HCT116 (cell line): ENCODE data around the gene CERS2. TPM values are rescaled to one million over a fixed set of nuclear protein-coding genes. Genes with fewer than 3 reads are reported as not detected.

ENCODE experiments used
- ATAC-seq: fragments of 200-7000 bp; cut with Tn5 transposase; 2 replicates; pipeline ENCODE4 v1.9.1; 2020; ENCODE audit warnings: mild to moderate bottlenecking, moderate library complexity
- BruUV-seq: library from RNA; stranded (reverse); fragments of 400-500 nt; replicated peaks from 2 replicates; lab custom pipeline; 2021; lab: Mats Ljungman, UMichigan
- CTCF ChIA-PET: fragments of 300-600 bp; sonication (Branson Sonifier 250); formaldehyde crosslinking; loops from one replicate; lab custom pipeline; 2021; ENCODE audit warnings: antibody characterized with exemption; lab: Charles Lee
- POLR2A ChIA-PET: fragments of 300-600, 350-600 bp; sonication (Branson Sonifier 250); formaldehyde crosslinking; loops from one replicate; lab custom pipeline; 2021; ENCODE audit warnings: antibody characterized with exemption; lab: Charles Lee
- RAD21 ChIA-PET, 2 experiments: fragments of 300-600 bp; sonication (Branson Sonifier 250); formaldehyde crosslinking; loops; one replicate each; lab custom pipeline; 2023; ENCODE audit warnings: low total read pairs in 2 of 2; ENCODE audit not compliant: uncharacterized antibody in 2 of 2, unreplicated experiment in 2 of 2, low non-redundant PET in 1 of 2; lab: Charles Lee
- DNase-seq: peaks from one replicate; pipeline ENCODE4 v3.0.0-alpha.2; 2010; ENCODE audit warnings: low read depth, low spot score
- H2AFZ ChIP-seq: fragments of 200-600 bp; shearing (Covaris generic), sonication (generic); 2 replicates; pipeline ENCODE4 v1.6.1; 2017; ENCODE audit warnings: low read depth, mixed run types, mixed read lengths, antibody characterized with exemption, low read length; ENCODE audit not compliant: poor library complexity, severe bottlenecking
- H3K27ac ChIP-seq: 2 replicates; pipeline ENCODE4 v1.5.1; 2012; ENCODE audit warnings: low read depth, low read length
- H3K27me3 ChIP-seq: fragments of 200-600 bp; sonication (generic); 2 replicates; pipeline ENCODE4 v1.6.1; 2016; ENCODE audit warnings: mixed run types, low read length, mixed read lengths; ENCODE audit not compliant: insufficient read depth
- H3K36me3 ChIP-seq, 2 experiments: fragments of 200-500 bp in 1 of 2; fragments of 200-600 bp in 1 of 2; sonication (Bioruptor generic) in 1 of 2; sonication (generic) in 1 of 2; 2 replicates each; pipeline versions ENCODE4 v1.5.1 to v1.6.1; 2014 to 2016; ENCODE audit warnings: low read length in 2 of 2, inconsistent platforms in 1 of 2, mixed read lengths in 1 of 2, mixed run types in 1 of 2; ENCODE audit not compliant: insufficient read depth in 2 of 2, control insufficient read depth in 1 of 2
- H3K4me1 ChIP-seq, 2 experiments: fragments of 200-600 bp in 1 of 2; sonication (generic) in 1 of 2; 2 replicates each; pipeline versions ENCODE4 v1.5.1 to v1.6.1; 2012 to 2017; ENCODE audit warnings: low read length in 2 of 2, inconsistent platforms in 1 of 2, mild to moderate bottlenecking in 1 of 2, mixed read lengths in 1 of 2, mixed run types in 1 of 2, moderate library complexity in 1 of 2; ENCODE audit not compliant: insufficient read depth in 2 of 2, control insufficient read depth in 1 of 2
- H3K4me2 ChIP-seq: fragments of 200-600 bp; sonication (generic); 2 replicates; pipeline ENCODE4 v1.6.1; 2017; ENCODE audit warnings: mixed run types, low read length, mixed read lengths
- H3K4me3 ChIP-seq, 2 experiments: fragments of 200-600 bp in 1 of 2; sonication (generic) in 1 of 2; replicated peaks in 1 of 2; 2 replicates each; pipeline ENCODE4 v1.5.1; 2011 to 2016; ENCODE audit warnings: low read length in 2 of 2, control low read depth in 1 of 2, low read depth in 1 of 2, mild to moderate bottlenecking in 1 of 2, mixed read lengths in 1 of 2, mixed run types in 1 of 2
- H3K79me2 ChIP-seq: fragments of 200-600 bp; sonication (generic); 2 replicates; pipeline ENCODE4 v1.6.1; 2017; ENCODE audit warnings: mild to moderate bottlenecking, mixed run types, low read length, moderate library complexity, mixed read lengths; ENCODE audit not compliant: insufficient read depth
- H3K9ac ChIP-seq: fragments of 200-600 bp; sonication (generic); 2 replicates; pipeline ENCODE4 v1.6.1; 2016; ENCODE audit warnings: low read length, mixed read lengths
- H3K9me2 ChIP-seq: fragments of 200-600 bp; sonication (generic), shearing (Covaris generic); 2 replicates; pipeline ENCODE4 v1.6.1; 2017; ENCODE audit warnings: mixed run types, mild to moderate bottlenecking, moderate library complexity; ENCODE audit not compliant: insufficient read depth
- H3K9me3 ChIP-seq, 2 experiments: fragments of 200-500 bp in 1 of 2; fragments of 200-600 bp in 1 of 2; sonication (Bioruptor generic) in 1 of 2; sonication (generic) in 1 of 2; 2 replicates each; pipeline ENCODE4 v1.6.1; 2014 to 2017; ENCODE audit warnings: low read length in 2 of 2, mixed read lengths in 2 of 2, inconsistent platforms in 1 of 2, low read depth in 1 of 2, mild to moderate bottlenecking in 1 of 2, mixed run types in 1 of 2, moderate library complexity in 1 of 2; ENCODE audit not compliant: control insufficient read depth in 1 of 2, insufficient read depth in 1 of 2
- H4K20me1 ChIP-seq: fragments of 200-600 bp; sonication (generic), shearing (Covaris generic); 2 replicates; pipeline ENCODE4 v1.6.1; 2017; ENCODE audit warnings: mixed run types, mild to moderate bottlenecking, moderate library complexity; ENCODE audit not compliant: insufficient read depth
- CBX3 ChIP-seq: IDR thresholded peaks from 2 replicates; pipeline ENCODE4 v1.6.1; 2012; ENCODE audit warnings: low read depth
- CEBPB ChIP-seq: IDR thresholded peaks from 2 replicates; pipeline ENCODE4 v1.6.1; 2012; ENCODE audit warnings: low read depth
- EGR1 ChIP-seq: IDR thresholded peaks from 2 replicates; pipeline ENCODE4 v1.6.1; 2012; ENCODE audit warnings: low read depth
- ELF1 ChIP-seq: IDR thresholded peaks from 2 replicates; pipeline ENCODE4 v1.6.1; 2012; ENCODE audit warnings: low read depth, borderline replicate concordance
- EZH2 ChIP-seq: fragments of 200-600 bp; sonication (generic); IDR thresholded peaks from 2 replicates; pipeline ENCODE4 v1.6.1; 2017; ENCODE audit warnings: antibody characterized with exemption, mixed run types
- EZH2phosphoT487 ChIP-seq: fragments of 200-600 bp; IDR thresholded peaks from 2 replicates; pipeline ENCODE4 v1.6.1; 2018; ENCODE audit warnings: antibody characterized with exemption, borderline replicate concordance
- JUND ChIP-seq: IDR thresholded peaks from 2 replicates; pipeline ENCODE4 v1.6.1; 2012
- POLR2AphosphoS5 ChIP-seq: IDR thresholded peaks from 2 replicates; pipeline ENCODE4 v1.6.1; 2011; ENCODE audit warnings: mild to moderate bottlenecking, low read depth, low read length, moderate library complexity
- SIN3A ChIP-seq: IDR thresholded peaks from 2 replicates; pipeline ENCODE4 v1.6.1; 2012; ENCODE audit warnings: low read depth
- SP1 ChIP-seq: IDR thresholded peaks from 2 replicates; pipeline ENCODE4 v1.6.1; 2012; ENCODE audit warnings: low read depth
- TCF7L2 ChIP-seq: IDR thresholded peaks from 2 replicates; pipeline ENCODE4 v1.7.0; 2011; ENCODE audit warnings: borderline replicate concordance, inconsistent platforms; ENCODE audit not compliant: insufficient read depth, insufficient read length; ENCODE audit errors: extremely low read depth
- YY1 ChIP-seq: IDR thresholded peaks from 2 replicates; pipeline ENCODE4 v1.6.1; 2011; ENCODE audit warnings: low read length, low read depth, moderate library complexity, mild to moderate bottlenecking; ENCODE audit not compliant: insufficient replicate concordance; ENCODE audit errors: extremely low read depth
- ZNF274 ChIP-seq: fragments of 200-500 bp; sonication (Bioruptor generic); IDR thresholded peaks from 2 replicates; pipeline ENCODE4 v1.6.1; 2014; ENCODE audit warnings: mild to moderate bottlenecking, low read depth, low read length, inconsistent platforms
- intact Hi-C: fragments of 100-400 bp; cut with micrococcal nuclease; formaldehyde crosslinking; loops from 2 replicates; pipeline ENCODE4 v1.10.0; 2022
- total RNA-seq: library from RNA; stranded (reverse); gene quantifications from one replicate; pipeline ENCODE4 v1.2.1, GENCODE V29; 2021; ENCODE audit not compliant: unreplicated experiment
- TF ChIP-seq, protein P1 (sequence below): IDR thresholded peaks from 2 replicates; pipeline ENCODE4 v1.6.1; 2011; ENCODE audit warnings: mild to moderate bottlenecking, low read length, moderate library complexity; ENCODE audit not compliant: insufficient replicate concordance; ENCODE audit errors: extremely low read depth
- TF ChIP-seq, protein P2 (sequence below): IDR thresholded peaks from 2 replicates; pipeline ENCODE4 v1.6.1; 2012; ENCODE audit warnings: low read depth
- TF ChIP-seq, protein P3 (sequence below): IDR thresholded peaks from 2 replicates; pipeline ENCODE4 v1.6.1; 2012
- TF ChIP-seq, protein P4 (sequence below): IDR thresholded peaks from 2 replicates; pipeline ENCODE4 v1.6.1; 2012

The CERS2 gene
- total RNA-seq, 1 experiment from 2014 or later = 218 TPM

DNA sequence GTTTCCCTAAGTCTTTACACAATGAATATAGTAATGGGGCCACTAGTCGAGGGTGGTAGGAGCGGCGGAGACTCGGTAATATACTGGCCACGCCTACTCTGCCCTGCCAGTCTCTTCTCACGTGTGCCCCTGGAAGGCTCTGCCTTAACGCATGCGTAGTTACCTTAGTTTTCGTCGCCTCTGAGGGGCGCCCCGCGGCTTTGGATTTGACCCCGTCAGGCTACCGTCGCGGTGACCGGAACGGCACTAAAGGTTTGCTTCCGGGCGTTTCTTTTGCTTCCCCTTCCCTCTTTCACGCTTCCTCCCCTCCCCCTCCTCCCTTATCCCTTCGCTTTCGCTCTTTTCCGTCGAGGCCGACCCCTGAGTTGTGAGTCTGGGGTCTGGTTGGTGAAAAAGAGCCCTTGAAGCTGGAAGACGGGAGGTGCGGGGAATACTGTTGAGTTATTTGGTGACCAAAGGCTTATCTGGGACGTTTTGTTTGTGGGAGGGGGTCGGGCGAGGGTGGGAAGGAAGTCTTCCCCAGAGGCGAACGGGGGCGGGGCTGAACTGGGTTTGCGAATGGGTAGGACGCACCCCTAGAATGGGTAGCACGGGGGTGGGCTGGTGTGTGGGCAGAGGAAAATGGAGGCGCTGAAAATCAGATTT lies 48.4 kb downstream of the CERS2 start, which contains the start of gene SETDB1:
Gene SETDB1 (plus strand): TSS at position 267 of the 645 bp plus-strand sequence. CDS start 1,352 bp downstream, outside the sequence.
- H3K36me3 ChIP-seq = peaks cover 17 to 34% of the 10 kb centered on the region in 2 experiments
- H3K9ac ChIP-seq = peak within 1 kb of the TSS; percentile 93
- TF ChIP-seq CEBPB (no peak), EGR1 (peak; percentile 58), SP1 (peak; percentile 80), CBX3 (0 out of 2 replicates have a peak, but pooled peaks have one; percentile 54), JUND (no peak), ELF1 (peak; percentile 83), POLR2AphosphoS5 (peak; percentile 77), TCF7L2 (peak; percentile 34), EZH2phosphoT487 (no peak), EZH2 (no peak), YY1 (peak; percentile 71), ZNF274 (no peak), SIN3A (peak; percentile 54; the same call in 1 of the 2 replicates)
- TF ChIP-seq, protein P1, sequence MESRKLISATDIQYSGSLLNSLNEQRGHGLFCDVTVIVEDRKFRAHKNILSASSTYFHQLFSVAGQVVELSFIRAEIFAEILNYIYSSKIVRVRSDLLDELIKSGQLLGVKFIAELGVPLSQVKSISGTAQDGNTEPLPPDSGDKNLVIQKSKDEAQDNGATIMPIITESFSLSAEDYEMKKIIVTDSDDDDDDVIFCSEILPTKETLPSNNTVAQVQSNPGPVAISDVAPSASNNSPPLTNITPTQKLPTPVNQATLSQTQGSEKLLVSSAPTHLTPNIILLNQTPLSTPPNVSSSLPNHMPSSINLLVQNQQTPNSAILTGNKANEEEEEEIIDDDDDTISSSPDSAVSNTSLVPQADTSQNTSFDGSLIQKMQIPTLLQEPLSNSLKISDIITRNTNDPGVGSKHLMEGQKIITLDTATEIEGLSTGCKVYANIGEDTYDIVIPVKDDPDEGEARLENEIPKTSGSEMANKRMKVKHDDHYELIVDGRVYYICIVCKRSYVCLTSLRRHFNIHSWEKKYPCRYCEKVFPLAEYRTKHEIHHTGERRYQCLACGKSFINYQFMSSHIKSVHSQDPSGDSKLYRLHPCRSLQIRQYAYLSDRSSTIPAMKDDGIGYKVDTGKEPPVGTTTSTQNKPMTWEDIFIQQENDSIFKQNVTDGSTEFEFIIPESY = peak; percentile 80
- TF ChIP-seq, protein P2, sequence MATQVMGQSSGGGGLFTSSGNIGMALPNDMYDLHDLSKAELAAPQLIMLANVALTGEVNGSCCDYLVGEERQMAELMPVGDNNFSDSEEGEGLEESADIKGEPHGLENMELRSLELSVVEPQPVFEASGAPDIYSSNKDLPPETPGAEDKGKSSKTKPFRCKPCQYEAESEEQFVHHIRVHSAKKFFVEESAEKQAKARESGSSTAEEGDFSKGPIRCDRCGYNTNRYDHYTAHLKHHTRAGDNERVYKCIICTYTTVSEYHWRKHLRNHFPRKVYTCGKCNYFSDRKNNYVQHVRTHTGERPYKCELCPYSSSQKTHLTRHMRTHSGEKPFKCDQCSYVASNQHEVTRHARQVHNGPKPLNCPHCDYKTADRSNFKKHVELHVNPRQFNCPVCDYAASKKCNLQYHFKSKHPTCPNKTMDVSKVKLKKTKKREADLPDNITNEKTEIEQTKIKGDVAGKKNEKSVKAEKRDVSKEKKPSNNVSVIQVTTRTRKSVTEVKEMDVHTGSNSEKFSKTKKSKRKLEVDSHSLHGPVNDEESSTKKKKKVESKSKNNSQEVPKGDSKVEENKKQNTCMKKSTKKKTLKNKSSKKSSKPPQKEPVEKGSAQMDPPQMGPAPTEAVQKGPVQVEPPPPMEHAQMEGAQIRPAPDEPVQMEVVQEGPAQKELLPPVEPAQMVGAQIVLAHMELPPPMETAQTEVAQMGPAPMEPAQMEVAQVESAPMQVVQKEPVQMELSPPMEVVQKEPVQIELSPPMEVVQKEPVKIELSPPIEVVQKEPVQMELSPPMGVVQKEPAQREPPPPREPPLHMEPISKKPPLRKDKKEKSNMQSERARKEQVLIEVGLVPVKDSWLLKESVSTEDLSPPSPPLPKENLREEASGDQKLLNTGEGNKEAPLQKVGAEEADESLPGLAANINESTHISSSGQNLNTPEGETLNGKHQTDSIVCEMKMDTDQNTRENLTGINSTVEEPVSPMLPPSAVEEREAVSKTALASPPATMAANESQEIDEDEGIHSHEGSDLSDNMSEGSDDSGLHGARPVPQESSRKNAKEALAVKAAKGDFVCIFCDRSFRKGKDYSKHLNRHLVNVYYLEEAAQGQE = no peak
- TF ChIP-seq, protein P3, sequence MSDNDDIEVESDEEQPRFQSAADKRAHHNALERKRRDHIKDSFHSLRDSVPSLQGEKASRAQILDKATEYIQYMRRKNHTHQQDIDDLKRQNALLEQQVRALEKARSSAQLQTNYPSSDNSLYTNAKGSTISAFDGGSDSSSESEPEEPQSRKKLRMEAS = peak; percentile 87
- TF ChIP-seq, protein P4, sequence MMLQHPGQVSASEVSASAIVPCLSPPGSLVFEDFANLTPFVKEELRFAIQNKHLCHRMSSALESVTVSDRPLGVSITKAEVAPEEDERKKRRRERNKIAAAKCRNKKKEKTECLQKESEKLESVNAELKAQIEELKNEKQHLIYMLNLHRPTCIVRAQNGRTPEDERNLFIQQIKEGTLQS = no peak
- BruUV-seq = no TSS peak
- H3K79me2 ChIP-seq = peaks cover 31% of the 10 kb centered on the region
- no peaks in the 10 kb centered on the region for H4K20me1 ChIP-seq
- DNase-seq (peak; percentile 95), ATAC-seq (peak; percentile 93)
- H3K9me3 ChIP-seq = peaks cover 0 to 5% of the 10 kb centered on the region in 2 experiments; a peak in 1 of 4 replicates
- H3K27ac ChIP-seq = peak within 1 kb of the TSS; percentile 60
- peak within 1 kb of the TSS; percentile 39 for H2AFZ ChIP-seq
- RAD21 ChIA-PET = no interaction called here
- no peaks in the 10 kb centered on the region for H3K27me3 ChIP-seq
- peak within 1 kb of the TSS; percentile 74 to 77 for H3K4me3 ChIP-seq
- peak within 1 kb of the TSS; percentile 75 for H3K4me2 ChIP-seq
- no peaks in the 10 kb centered on the region for H3K9me2 ChIP-seq
- POLR2A ChIA-PET = no interaction called here
- intact Hi-C loops = loop anchor here (2.0 to 10.0 kb wide), 3 partner anchors 49 to 301 kb away; partner anchors contain the start of genes ARNT and ENSA
- CTCF ChIA-PET = no interaction called here
- H3K4me1 ChIP-seq = peaks cover 6 to 30% of the 10 kb centered on the region in 2 experiments
